Bladder microvascular endothelial cell (primary cell): ENCODE results near the gene TBX10. TPM values are rescaled to one million over a fixed set of nuclear protein-coding genes. Genes with fewer than 3 reads are reported as not detected.

ENCODE experiments used
- total RNA-seq: library from RNA; depleted of rRNA; stranded (reverse); fragments of >200 nt; gene quantifications from 2 replicates; pipeline ENCODE4 v1.2.3, GENCODE V29; 2014

Gene TBX10
- total RNA-seq, result not detected in 2 replicates

GRCh38 chr11:67639438-67639859 is at the start of gene TBX10:
TSS of gene TBX10 (minus strand) at chr11:67639763. CDS start at chr11:67639472, 291 bp downstream.

DNA sequence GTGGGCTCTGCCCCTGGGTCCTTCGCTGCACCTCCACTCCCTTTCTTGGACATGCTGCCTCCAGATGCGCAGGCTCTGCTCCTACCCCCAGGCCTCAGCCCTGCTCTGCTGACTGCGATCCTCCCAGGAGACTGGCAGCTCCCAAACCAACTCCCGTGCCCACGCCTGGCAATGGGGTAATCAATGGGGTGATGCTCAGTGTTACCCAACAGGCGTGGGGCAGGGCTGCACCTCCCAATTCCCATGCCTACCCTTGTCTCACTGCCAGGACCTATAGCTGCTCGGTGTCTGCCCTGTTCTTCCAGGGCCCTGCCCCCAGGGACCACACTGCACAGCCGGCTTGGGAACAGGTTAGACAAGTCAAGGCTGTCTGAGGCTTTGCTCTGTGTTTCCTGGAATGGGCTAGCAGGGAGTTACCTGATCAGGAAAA is 34.9 kb upstream of the TBX10 start, which contains the start of gene ALDH3B2:
Gene ALDH3B2, minus strand, starts transcription at position 182 of the 430 bp plus-strand sequence. CDS start 7,688 bp downstream, outside the sequence.

DNA sequence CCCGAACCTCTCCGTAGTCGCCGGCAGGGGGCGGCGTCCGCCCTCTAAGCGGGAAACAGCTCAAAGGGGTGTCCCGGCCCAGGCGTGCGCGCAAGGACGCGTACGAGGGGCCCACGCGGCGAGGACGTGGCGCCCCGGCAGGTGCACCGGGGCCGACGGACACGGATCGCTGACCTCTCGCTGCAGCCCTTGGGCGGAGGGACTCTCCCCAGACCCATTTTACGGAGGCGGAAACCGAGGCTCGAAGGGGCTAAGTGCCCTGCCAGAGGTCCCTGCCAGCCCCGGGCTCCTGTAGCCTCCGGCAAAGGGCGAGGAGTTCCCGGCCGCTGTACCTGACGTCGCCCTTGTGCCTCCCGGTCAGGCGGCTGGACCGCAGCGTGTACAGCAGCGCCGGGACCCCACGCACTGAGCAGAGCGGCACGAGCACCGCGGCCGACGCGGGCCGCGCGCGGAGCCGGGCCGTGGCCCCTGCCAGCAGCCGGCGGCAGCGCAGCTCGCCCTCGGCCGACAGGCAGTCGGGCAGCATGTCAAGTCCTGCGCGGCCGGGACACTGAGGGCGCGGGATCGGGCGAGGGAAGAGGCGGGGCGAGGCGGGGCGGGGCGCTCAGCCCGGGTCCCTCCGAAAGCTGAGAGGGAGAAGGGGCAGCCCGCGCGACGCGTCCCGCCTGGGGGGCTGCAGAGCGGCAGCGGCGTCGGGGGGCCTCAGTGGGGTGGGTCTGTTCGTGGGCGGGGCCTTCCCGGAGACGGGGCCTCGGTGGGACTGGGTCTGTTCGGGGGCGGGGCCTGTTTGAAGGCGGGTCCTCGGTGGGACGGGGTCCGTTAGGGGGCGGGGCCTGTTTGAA is 10.0 kb downstream of the TBX10 start, which contains the start of gene NUDT8:
Gene NUDT8, minus strand, starts transcription at position 552 of the 842 bp plus-strand sequence. Its CDS starts 26 bp downstream, at position 526.

GRCh38 chr11:67606492-67607295 is 32.9 kb downstream of the TBX10 start, which contains the start of gene NDUFV1:
TSS of gene NDUFV1 (plus strand) at chr11:67606936. CDS start at chr11:67607005, 69 bp downstream.

DNA sequence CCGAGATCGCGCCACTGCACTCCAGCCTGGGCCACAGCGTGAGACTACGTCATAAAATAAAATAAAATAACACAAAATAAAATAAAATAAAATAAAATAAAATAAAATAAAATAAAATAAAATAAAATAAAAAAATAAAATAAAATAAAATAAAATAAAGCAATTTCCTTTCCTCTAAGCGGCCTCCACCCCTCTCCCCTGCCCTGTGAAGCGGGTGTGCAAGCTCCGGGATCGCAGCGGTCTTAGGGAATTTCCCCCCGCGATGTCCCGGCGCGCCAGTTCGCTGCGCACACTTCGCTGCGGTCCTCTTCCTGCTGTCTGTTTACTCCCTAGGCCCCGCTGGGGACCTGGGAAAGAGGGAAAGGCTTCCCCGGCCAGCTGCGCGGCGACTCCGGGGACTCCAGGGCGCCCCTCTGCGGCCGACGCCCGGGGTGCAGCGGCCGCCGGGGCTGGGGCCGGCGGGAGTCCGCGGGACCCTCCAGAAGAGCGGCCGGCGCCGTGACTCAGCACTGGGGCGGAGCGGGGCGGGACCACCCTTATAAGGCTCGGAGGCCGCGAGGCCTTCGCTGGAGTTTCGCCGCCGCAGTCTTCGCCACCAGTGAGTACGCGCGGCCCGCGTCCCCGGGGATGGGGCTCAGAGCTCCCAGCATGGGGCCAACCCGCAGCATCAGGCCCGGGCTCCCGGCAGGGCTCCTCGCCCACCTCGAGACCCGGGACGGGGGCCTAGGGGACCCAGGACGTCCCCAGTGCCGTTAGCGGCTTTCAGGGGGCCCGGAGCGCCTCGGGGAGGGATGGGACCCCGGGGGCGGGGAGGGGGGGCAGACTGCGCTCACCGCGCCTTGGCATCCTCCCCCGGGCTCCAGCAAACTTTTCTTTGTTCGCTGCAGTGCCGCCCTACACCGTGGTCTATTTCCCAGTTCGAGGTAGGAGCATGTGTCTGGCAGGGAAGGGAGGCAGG is 56.0 kb downstream of the TBX10 start, which contains the start of gene GSTP1:
Gene GSTP1, plus strand, starts transcription at position 566 of the 958 bp plus-strand sequence. Its CDS starts 32 bp downstream, at position 598.

Other genes starting within 250 kb of the TBX10 start
- 2.6 and 6.7 TPM in 2 replicates for gene RAD9A, start 247.8 kb downstream of the TBX10 start, total RNA-seq
- gene PPP1CA, start 237.9 kb downstream of the TBX10 start, total RNA-seq, result 195 and 241 TPM in 2 replicates
- under 0.01 and 0.16 TPM in 2 replicates for gene TBC1D10C, start 235.7 kb downstream of the TBX10 start, total RNA-seq
- gene CARNS1, start 224.1 kb downstream of the TBX10 start, total RNA-seq, result under 0.01 and 0.19 TPM in 2 replicates
- 27.4 and 29.8 TPM in 2 replicates for gene RPS6KB2, start 211.3 kb downstream of the TBX10 start, total RNA-seq
- 0.49 and 1.1 TPM in 2 replicates for gene PTPRCAP, start 202.1 kb downstream of the TBX10 start, total RNA-seq
- 168 and 215 TPM in 2 replicates for gene CORO1B, start 196.3 kb downstream of the TBX10 start, total RNA-seq
- gene GPR152, start 187.0 kb downstream of the TBX10 start, total RNA-seq, result not detected in 2 replicates
- 2.9 and 3.1 TPM in 2 replicates for gene CABP4, start 184.4 kb downstream of the TBX10 start, total RNA-seq
- 18.5 and 42.5 TPM in 2 replicates for gene TMEM134, start 170.5 kb downstream of the TBX10 start, total RNA-seq
- gene AIP, start 156.7 kb downstream of the TBX10 start, total RNA-seq, result 96.8 and 108 TPM in 2 replicates
- gene PITPNM1, start 134.4 kb downstream of the TBX10 start, total RNA-seq, result 5.0 and 8.2 TPM in 2 replicates
- gene CDK2AP2, start 131.6 kb downstream of the TBX10 start, total RNA-seq, result 19.2 and 22.7 TPM in 2 replicates
- not detected in 2 replicates for gene CABP2, start 116.3 kb downstream of the TBX10 start, total RNA-seq
- 693 and 847 TPM in 2 replicates for gene GSTP1, start 56.0 kb downstream of the TBX10 start, total RNA-seq
- 170 and 189 TPM in 2 replicates for gene NDUFV1, start 32.8 kb downstream of the TBX10 start, total RNA-seq
- 2.8 and 12.0 TPM in 2 replicates for gene NUDT8, start 9.8 kb downstream of the TBX10 start, total RNA-seq
- gene ACY3, start 11.0 kb upstream of the TBX10 start, total RNA-seq, result not detected in 2 replicates
- not detected in 2 replicates for gene ALDH3B2, start 34.9 kb upstream of the TBX10 start, total RNA-seq